NCI-H1417 treated with DMSO at 0.1 percent for 48 hours (cell line): ENCODE results near the gene KLK15.
"Not testable (repeated sequence)": the region's sequence is repeated elsewhere in the genome, so short reads cannot be mapped to it uniquely, and the experiment has no call there.

Experiments used
- DNase-seq: peaks from one replicate; lab custom pipeline; 2025; lab: John Stamatoyannopoulos, UW

The KLK15 gene

GRCh38 chr19:50796128-50796633, 37.2 kb downstream of the KLK15 start:
- DNase-seq, result no peak

- no peak for DNase-seq
These were observed 37.7 kb downstream of the KLK15 start for GRCh38 chr19:50795664-50796073.

GRCh38 chr19:50794876-50795663, 38.3 kb downstream of the KLK15 start:
- DNase-seq, result no peak

GRCh38 chr19:50794074-50794875, 39.1 kb downstream of the KLK15 start:
- no peak for DNase-seq

- no peak for DNase-seq
These were observed 39.8 kb downstream of the KLK15 start for GRCh38 chr19:50793558-50794065.

- DNase-seq, result no peak
These were observed 40.8 kb downstream of the KLK15 start for GRCh38 chr19:50792272-50793250.

- no peak for DNase-seq
These were observed 41.6 kb downstream of the KLK15 start for GRCh38 chr19:50791594-50792271.

- DNase-seq, result no peak
These were observed 42.4 kb downstream of the KLK15 start for GRCh38 chr19:50790922-50791467.

- no peak for DNase-seq
These were observed 43.0 kb downstream of the KLK15 start, which contains the start of gene ACP4 for GRCh38 chr19:50790396-50790795. Gene ACP4 (plus strand): TSS chr19:50790415. CDS start chr19:50790415, 0 bp downstream.

- DNase-seq, result no peak
These were observed 48.0 kb downstream of the KLK15 start for GRCh38 chr19:50785329-50785728.

GRCh38 chr19:50784710-50785109, 48.7 kb downstream of the KLK15 start:
- no peak for DNase-seq

GRCh38 chr19:50783848-50784152, 49.6 kb downstream of the KLK15 start:
- DNase-seq, result not testable (repeated sequence)

GRCh38 chr19:50780753-50781435, 52.5 kb downstream of the KLK15 start:
- no peak for DNase-seq

- no peak for DNase-seq
These were observed 53.6 kb downstream of the KLK15 start for GRCh38 chr19:50779504-50780457.

GRCh38 chr19:50778906-50779430, 54.4 kb downstream of the KLK15 start:
- DNase-seq, result no peak

GRCh38 chr19:50777830-50778303, 55.5 kb downstream of the KLK15 start:
- no peak for DNase-seq

- no peak for DNase-seq
These were observed 56.1 kb downstream of the KLK15 start for GRCh38 chr19:50777261-50777660.

- no peak for DNase-seq
These were observed 57.2 kb downstream of the KLK15 start for GRCh38 chr19:50776131-50776530.
